ENCODE data around the gene ZC3HAV1L. TPM values are rescaled to one million over a fixed set of nuclear protein-coding genes. Genes with fewer than 3 reads are reported as not detected.
A peak's percentile ranks its signal among the peaks of the same experiment; 100 is the strongest.

The ZC3HAV1L gene
- total and polyA plus RNA-seq, 2 experiments from 2014 or later = 11.6 to 29.9 TPM

GRCh38 chr7:139018910-139019309, 16.9 kb downstream of the ZC3HAV1L start:
- Histone ChIP-seq H3K36me3 (replicated peaks; ENCODE audit: insufficient read depth, low read depth) (no peaks in the 10 kb centered on the region), H3K27me3 (no peaks in the 10 kb centered on the region), H3K4me2 (no peak overlapping the region), H4K20me1 (ENCODE audit: insufficient read depth, poor library complexity, severe bottlenecking) (no peaks in the 10 kb centered on the region), H3K4me1 (ENCODE audit: insufficient read depth) (no peaks in the 10 kb centered on the region), H3K9me3 (ENCODE audit: low read depth) (no peaks in the 10 kb centered on the region), H3K79me2 (no peaks in the 10 kb centered on the region), H3K27ac (no peak overlapping the region), H2AFZ (no peak overlapping the region), H3K9me2 (replicated peaks; ENCODE audit: insufficient read depth) (no peaks in the 10 kb centered on the region), H3K4me3 (no peak overlapping the region)
- no peak for DNase-seq (ENCODE audit: low spot score)
- WGBS (ENCODE audit: low lambda C conversion rate, missing lambda C conversion rate) = 85% methylated on average over 3 of the region's 3 CpGs
- no peak for TF ChIP-seq CTCF (IDR thresholded peaks at IDR 0.05; ENCODE audit: poor library complexity)
- no peak for TF ChIP-seq EZH2phosphoT487 (IDR thresholded peaks at IDR 0.05; ENCODE audit: low read depth, severe bottlenecking, unreplicated experiment)

GRCh38 chr7:139016931-139017511, 18.8 kb downstream of the ZC3HAV1L start:
- H3K4me1 ChIP-seq (ENCODE audit: insufficient read depth) = no peaks in the 10 kb centered on the region
- H3K36me3 ChIP-seq (replicated peaks; ENCODE audit: insufficient read depth, low read depth) = no peaks in the 10 kb centered on the region
- no peaks in the 10 kb centered on the region for H3K79me2 ChIP-seq
- H3K27me3 ChIP-seq = no peaks in the 10 kb centered on the region
- no peaks in the 10 kb centered on the region for H4K20me1 ChIP-seq (ENCODE audit: insufficient read depth, poor library complexity, severe bottlenecking)
- 45% methylated on average over 7 of the region's 7 CpGs for WGBS (ENCODE audit: low lambda C conversion rate, missing lambda C conversion rate)
- no peak overlapping the region for H3K27ac ChIP-seq
- no peaks in the 10 kb centered on the region for H3K9me3 ChIP-seq (ENCODE audit: low read depth)
- no peak for TF ChIP-seq EZH2 (IDR thresholded peaks at IDR 0.05; ENCODE audit: borderline replicate concordance)
- peak; percentile 80 for TF ChIP-seq CTCF (IDR thresholded peaks at IDR 0.05; ENCODE audit: poor library complexity)
- no peak for TF ChIP-seq EZH2phosphoT487 (IDR thresholded peaks at IDR 0.05; ENCODE audit: low read depth, severe bottlenecking, unreplicated experiment)
- H3K4me2 ChIP-seq = no peak overlapping the region
- H2AFZ ChIP-seq = no peak overlapping the region
- no peaks in the 10 kb centered on the region for H3K9me2 ChIP-seq (replicated peaks; ENCODE audit: insufficient read depth)
- peak; percentile 75 for DNase-seq (ENCODE audit: low spot score)
- H3K4me3 ChIP-seq = no peak overlapping the region

- Histone ChIP-seq H3K4me1 (ENCODE audit: insufficient read depth) (no peaks in the 10 kb centered on the region), H3K9me3 (ENCODE audit: low read depth) (no peaks in the 10 kb centered on the region), H3K4me3 (no peak overlapping the region), H3K9me2 (replicated peaks; ENCODE audit: insufficient read depth) (no peaks in the 10 kb centered on the region), H3K27me3 (no peaks in the 10 kb centered on the region), H3K36me3 (replicated peaks; ENCODE audit: insufficient read depth, low read depth) (no peaks in the 10 kb centered on the region), H4K20me1 (ENCODE audit: insufficient read depth, poor library complexity, severe bottlenecking) (no peaks in the 10 kb centered on the region), H3K27ac (no peak overlapping the region), H3K79me2 (no peaks in the 10 kb centered on the region), H2AFZ (no peak overlapping the region), H3K4me2 (no peak overlapping the region)
- TF ChIP-seq EZH2phosphoT487 (IDR thresholded peaks at IDR 0.05; ENCODE audit: low read depth, severe bottlenecking, unreplicated experiment) (no peak), CTCF (IDR thresholded peaks at IDR 0.05; ENCODE audit: poor library complexity) (no peak), EZH2 (IDR thresholded peaks at IDR 0.05; ENCODE audit: borderline replicate concordance) (no peak)
- 81% methylated on average over 3 of the region's 3 CpGs for WGBS (ENCODE audit: low lambda C conversion rate, missing lambda C conversion rate)
- DNase-seq (ENCODE audit: low spot score) = no peak
Measured at GRCh38 chr7:139011373-139011772, 24.5 kb downstream of the ZC3HAV1L start.
